HG02970 (cell line): ENCODE measurements around the gene GEMIN4.
"Not testable (repeated sequence)": the region's sequence is repeated elsewhere in the genome, so short reads cannot be mapped to it uniquely, and the experiment has no call there.

Experiments used
- ATAC-seq: cut with Tn5 transposase; IDR thresholded peaks from one replicate; pipeline ENCODE4 v1.9.1; 2021; ENCODE audit warnings: mild to moderate bottlenecking, moderate library complexity, moderate number of reproducible peaks; ENCODE audit not compliant: unreplicated experiment, low FRiP score

The GEMIN4 gene

GRCh38 chr17:781805-782731 lies 30.0 kb upstream of the GEMIN4 start, which contains the start of the genes GLOD4 and MRM3:
TSS of gene GLOD4 (minus strand) at chr17:782280. CDS start at chr17:782255, 25 bp downstream.
TSS of gene MRM3 (plus strand) at chr17:782353. CDS start at chr17:782379, 26 bp downstream.
- ATAC-seq: peak; percentile 94

GRCh38 chr17:778096-778495 lies 26.0 kb upstream of the GEMIN4 start:
- no peak for ATAC-seq

- ATAC-seq: no peak
These were observed 22.2 kb upstream of the GEMIN4 start for GRCh38 chr17:774313-774584.

- ATAC-seq: no peak
These were observed 21.6 kb upstream of the GEMIN4 start for GRCh38 chr17:773467-774312.

DNA sequence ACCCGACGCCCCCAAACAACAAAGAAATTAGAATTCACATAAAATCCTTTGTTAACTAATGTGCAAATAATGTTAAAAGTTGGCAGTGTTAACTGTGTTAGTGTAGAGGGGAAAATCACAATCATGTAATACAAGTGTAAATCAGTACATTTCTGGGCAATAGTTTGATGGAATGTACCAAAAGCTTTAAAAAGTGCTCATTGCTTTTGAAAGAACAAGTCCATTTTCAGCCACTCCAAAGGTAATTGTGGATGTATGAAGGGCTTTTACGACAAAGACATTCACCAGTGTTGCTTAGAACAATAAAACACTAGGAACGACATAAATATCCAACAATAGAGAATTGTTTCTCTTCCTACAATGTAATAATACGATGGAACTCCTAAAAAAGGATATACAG lies 21.0 kb upstream of the GEMIN4 start:
- ATAC-seq: no peak

GRCh38 chr17:767076-767475 lies 15.0 kb upstream of the GEMIN4 start:
- no peak for ATAC-seq

DNA sequence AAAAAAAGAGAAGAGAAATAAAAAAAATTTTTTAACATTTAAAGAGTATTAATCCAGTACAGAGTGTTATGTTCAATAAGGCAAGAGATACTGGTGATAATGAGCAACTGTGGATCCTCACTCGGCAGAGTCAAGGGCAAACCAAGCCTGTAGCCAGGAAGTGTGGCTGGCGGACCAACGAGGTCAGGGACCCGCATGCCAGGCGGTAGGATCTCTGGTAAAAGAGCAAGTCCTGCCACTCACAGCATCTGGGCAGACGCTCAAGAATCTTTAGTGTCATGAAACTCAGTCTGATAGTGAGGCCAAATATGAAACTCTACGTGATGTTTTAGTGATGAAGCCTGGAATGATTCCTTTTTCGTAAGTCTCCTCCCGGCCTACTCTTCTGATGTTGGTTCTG lies 8.3 kb upstream of the GEMIN4 start:
- no peak for ATAC-seq

DNA sequence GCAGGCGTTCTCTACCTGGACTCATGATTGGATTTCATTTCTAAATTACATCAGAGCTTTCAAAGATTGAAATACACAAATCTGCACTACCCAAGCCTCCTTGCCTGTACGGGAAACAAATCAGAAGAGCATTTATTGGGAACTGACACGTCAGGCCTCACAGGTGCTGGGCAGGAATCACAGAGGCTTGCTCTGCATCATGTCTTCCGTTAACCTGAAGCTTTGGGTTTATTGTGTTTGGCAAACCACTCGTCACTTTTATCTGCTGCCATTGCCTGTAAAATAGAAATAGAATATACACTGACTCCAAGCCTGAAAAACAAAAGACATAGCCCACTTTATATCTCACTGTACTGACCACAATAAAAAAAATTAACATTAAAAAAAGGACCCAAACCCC lies 7.9 kb upstream of the GEMIN4 start:
- ATAC-seq: no peak

- ATAC-seq: not testable (repeated sequence)
These were observed 4.0 kb upstream of the GEMIN4 start for GRCh38 chr17:756010-756567.

DNA sequence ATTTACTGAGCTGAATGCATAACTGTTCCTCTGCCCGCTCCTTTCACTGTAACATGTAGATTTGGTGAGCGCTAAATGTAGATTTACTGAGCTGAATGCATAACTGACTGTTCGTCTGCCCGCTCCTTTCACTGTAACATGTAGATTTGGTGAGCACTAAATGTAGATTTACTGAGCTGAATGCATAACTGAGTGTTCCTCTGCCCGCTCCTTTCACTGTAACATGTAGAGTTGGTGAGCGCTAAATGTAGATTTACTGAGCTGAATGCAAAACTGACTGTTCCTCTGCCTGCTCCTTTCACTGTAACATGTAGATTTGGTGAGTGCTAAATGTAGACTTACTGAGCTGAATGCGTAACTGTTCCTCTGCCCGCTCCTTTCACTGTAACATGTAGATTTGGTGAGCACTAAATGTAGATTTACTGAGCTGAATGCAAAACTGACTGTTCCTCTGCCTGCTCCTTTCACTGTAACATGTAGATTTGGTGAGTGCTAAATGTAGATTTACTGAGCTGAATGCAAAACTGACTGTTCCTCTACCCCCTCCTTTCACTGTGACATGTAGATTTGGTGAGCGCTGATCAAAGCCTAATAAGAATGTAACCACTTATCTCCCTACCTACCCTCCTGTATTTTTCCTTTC lies 3.4 kb upstream of the GEMIN4 start:
- not testable (repeated sequence) for ATAC-seq

DNA sequence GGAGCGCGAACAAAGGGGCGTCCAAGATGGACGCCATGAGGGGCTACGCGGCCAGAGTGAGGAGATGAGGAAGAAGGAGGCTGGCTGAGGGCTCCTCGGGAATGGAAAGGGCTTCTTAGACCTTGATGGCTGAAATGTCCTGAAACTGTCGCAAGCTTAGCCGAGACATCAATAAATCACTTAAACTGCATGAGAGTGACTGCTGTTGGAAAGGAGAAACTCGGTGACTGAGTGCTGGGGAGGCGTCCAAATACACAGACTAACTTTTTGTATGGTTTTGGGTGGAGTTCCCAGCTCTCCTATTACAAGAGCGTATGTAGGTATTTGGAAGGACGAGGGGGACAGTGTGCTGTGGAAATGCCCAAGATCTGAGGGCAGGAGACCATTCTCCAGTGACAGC lies 1.4 kb upstream of the GEMIN4 start:
- ATAC-seq: no peak

- ATAC-seq: no peak
These were observed 656 bp upstream of the GEMIN4 start for GRCh38 chr17:752620-753219.

- peak; percentile 34 for ATAC-seq
These were observed 629 bp downstream of the GEMIN4 start for GRCh38 chr17:751269-752001.

GRCh38 chr17:750431-751037 lies 1.5 kb downstream of the GEMIN4 start:
- no peak for ATAC-seq

GRCh38 chr17:749359-749758 lies 2.7 kb downstream of the GEMIN4 start:
- not testable (repeated sequence) for ATAC-seq

GRCh38 chr17:748604-749003 lies 3.5 kb downstream of the GEMIN4 start:
- not testable (repeated sequence) for ATAC-seq

GRCh38 chr17:746783-747629 lies 5.1 kb downstream of the GEMIN4 start:
- ATAC-seq: no peak

GRCh38 chr17:746181-746580 lies 5.9 kb downstream of the GEMIN4 start:
- ATAC-seq: no peak
